GM18502 (cell line): Measurements from ENCODE around the gene PLS1.

Experiments
- ATAC-seq: cut with Tn5 transposase; IDR thresholded peaks from one replicate; pipeline ENCODE4 v1.9.1; 2021; ENCODE audit warnings: mild to moderate bottlenecking; ENCODE audit not compliant: unreplicated experiment, poor library complexity

PLS1 gene

GRCh38 chr3:142636050-142636449 lies 39.9 kb downstream of the PLS1 start:
- no peak for ATAC-seq

- ATAC-seq = no peak
Measured at GRCh38 chr3:142636664-142637063, 40.5 kb downstream of the PLS1 start.

- ATAC-seq = no peak
Measured at GRCh38 chr3:142638291-142638690, 42.1 kb downstream of the PLS1 start.

- no peak for ATAC-seq
Measured at GRCh38 chr3:142641504-142641903, 45.3 kb downstream of the PLS1 start.

- ATAC-seq = no peak
Measured at GRCh38 chr3:142642956-142643355, 46.8 kb downstream of the PLS1 start.

- no peak for ATAC-seq
Measured at GRCh38 chr3:142644502-142644901, 48.3 kb downstream of the PLS1 start.

- ATAC-seq = no peak
Measured at GRCh38 chr3:142645236-142645793, 49.1 kb downstream of the PLS1 start.

GRCh38 chr3:142646020-142646785 lies 50.0 kb downstream of the PLS1 start:
- ATAC-seq = no peak

- ATAC-seq = no peak
Measured at GRCh38 chr3:142647856-142648255, 51.7 kb downstream of the PLS1 start.

GRCh38 chr3:142648950-142649349 lies 52.8 kb downstream of the PLS1 start:
- ATAC-seq = no peak

GRCh38 chr3:142650001-142650693 lies 54.0 kb downstream of the PLS1 start:
- ATAC-seq = no peak

- ATAC-seq = no peak
Measured at GRCh38 chr3:142651711-142652110, 55.5 kb downstream of the PLS1 start.

GRCh38 chr3:142652826-142653292 lies 56.7 kb downstream of the PLS1 start:
- no peak for ATAC-seq

GRCh38 chr3:142656575-142656974 lies 60.4 kb downstream of the PLS1 start:
- ATAC-seq = no peak

GRCh38 chr3:142657033-142657432 lies 60.8 kb downstream of the PLS1 start:
- no peak for ATAC-seq

- ATAC-seq = no peak
Measured at GRCh38 chr3:142660383-142660782, 64.2 kb downstream of the PLS1 start.

- no peak for ATAC-seq
Measured at GRCh38 chr3:142660893-142661292, 64.7 kb downstream of the PLS1 start.

- no peak for ATAC-seq
Measured at GRCh38 chr3:142663865-142664264, 67.7 kb downstream of the PLS1 start.

- ATAC-seq = no peak
Measured at GRCh38 chr3:142664311-142664710, 68.1 kb downstream of the PLS1 start.

- ATAC-seq = no peak
Measured at GRCh38 chr3:142664819-142665218, 68.6 kb downstream of the PLS1 start.

- no peak for ATAC-seq
Measured at GRCh38 chr3:142670120-142670519, 73.9 kb downstream of the PLS1 start.
